H1 (cell line): ENCODE results near the gene PDE5A. TPM values are rescaled to one million over a fixed set of nuclear protein-coding genes. Genes with fewer than 3 reads are reported as not detected.

Experiments used
- CTCF ChIA-PET: fragments of 300-600 bp; sonication (Branson Sonifier 250); formaldehyde crosslinking; loops from one replicate; lab custom pipeline; 2021; ENCODE audit not compliant: partially characterized antibody; lab: Charles Lee
- POLR2A ChIA-PET: fragments of 300-600 bp; sonication (Branson Sonifier 250); formaldehyde crosslinking; loops from one replicate; lab custom pipeline; 2021; ENCODE audit warnings: inconsistent platforms; ENCODE audit not compliant: partially characterized antibody; lab: Charles Lee
- DNase-seq, 2 experiments: peaks; one replicate each; pipeline versions ENCODE4 v3.0.0 to v3.0.0-alpha.2; 2010 to 2022; ENCODE audit warnings: low spot score in 2 of 2, low read depth in 1 of 2, mixed read lengths in 1 of 2
- FAIRE-seq: peaks from 2 replicates; lab custom pipeline; 2011; peaks lifted over from hg19 to GRCh38; lab: Jason Lieb, UNC
- H2AFZ ChIP-seq: 2 replicates; pipeline ENCODE4 v1.8.1; 2012; ENCODE audit warnings: low read length, inconsistent platforms
- H2AK5ac ChIP-seq: 2 replicates; pipeline ENCODE4 v1.6.1; 2013; ENCODE audit warnings: low read depth, low read length
- H2BK120ac ChIP-seq: replicated peaks from 2 replicates; pipeline ENCODE3; 2013; ENCODE audit warnings: low read depth, low read length, inconsistent platforms
- H2BK12ac ChIP-seq: 2 replicates; pipeline ENCODE4 v1.6.1; 2013; ENCODE audit warnings: low read depth, low read length
- H2BK15ac ChIP-seq: 2 replicates; pipeline ENCODE4 v1.6.1; 2013; ENCODE audit warnings: low read length
- H2BK20ac ChIP-seq: 2 replicates; pipeline ENCODE4 v1.6.1; 2013; ENCODE audit warnings: low read length
- H2BK5ac ChIP-seq: 2 replicates; pipeline ENCODE4 v1.6.1; 2013; ENCODE audit warnings: low read depth, low read length
- H3K14ac ChIP-seq: 2 replicates; pipeline ENCODE4 v1.6.1; 2013; ENCODE audit warnings: inconsistent platforms; ENCODE audit not compliant: insufficient read length
- H3K18ac ChIP-seq: 2 replicates; pipeline ENCODE4 v1.6.1; 2013; ENCODE audit warnings: low read length; ENCODE audit errors: extremely low read depth
- H3K23ac ChIP-seq: 2 replicates; pipeline ENCODE4 v1.6.1; 2013; ENCODE audit warnings: inconsistent platforms; ENCODE audit not compliant: insufficient read length
- H3K23me2 ChIP-seq: 2 replicates; pipeline ENCODE4 v1.6.1; 2013; ENCODE audit warnings: low read depth, low read length
- H3K27ac ChIP-seq: 2 replicates; pipeline ENCODE4 v1.6.1; 2011; ENCODE audit warnings: low read depth, low read length, inconsistent platforms
- H3K27me3 ChIP-seq, 4 experiments: replicated peaks in 1 of 4; 1 replicate in 1 of 4; 2 replicates in 3 of 4; pipeline versions ENCODE4 v1.6.1 to v1.8.1; 2011 to 2013; ENCODE audit warnings: low read length in 3 of 4, mild to moderate bottlenecking in 3 of 4, inconsistent platforms in 2 of 4, mixed read lengths in 2 of 4, moderate library complexity in 1 of 4; ENCODE audit not compliant: control insufficient read depth in 3 of 4, insufficient read depth in 3 of 4; ENCODE audit errors: extremely low read depth in 1 of 4
- H3K36me3 ChIP-seq, 4 experiments: 2 replicates each; pipeline versions ENCODE4 v1.6.1 to v1.8.1; 2011 to 2013; ENCODE audit warnings: mild to moderate bottlenecking in 4 of 4, low read length in 3 of 4, moderate library complexity in 2 of 4, control low read depth in 1 of 4, inconsistent platforms in 1 of 4; ENCODE audit not compliant: insufficient read depth in 4 of 4, control insufficient read depth in 2 of 4
- H3K4ac ChIP-seq: replicated peaks from 2 replicates; pipeline ENCODE3; 2013; ENCODE audit warnings: low read length, low read depth, mixed read lengths, inconsistent platforms; ENCODE audit not compliant: insufficient read length
- H3K4me1 ChIP-seq, 4 experiments: replicated peaks in 1 of 4; 1 replicate in 1 of 4; 2 replicates in 3 of 4; pipeline versions ENCODE4 v1.6.1 to v1.8.1; 2011 to 2013; ENCODE audit warnings: low read length in 3 of 4, inconsistent platforms in 2 of 4, mixed read lengths in 1 of 4; ENCODE audit not compliant: insufficient read depth in 4 of 4, control insufficient read depth in 3 of 4
- H3K4me2 ChIP-seq, 2 experiments: 2 replicates each; pipeline versions ENCODE4 v1.6.1 to v1.8.1; 2011 to 2013; ENCODE audit warnings: low read depth in 2 of 2, low read length in 2 of 2, control low read depth in 1 of 2, inconsistent platforms in 1 of 2, mild to moderate bottlenecking in 1 of 2; ENCODE audit not compliant: insufficient read depth in 1 of 2
- H3K4me3 ChIP-seq, 4 experiments: fragments of 200-600, 300-600 bp in 1 of 4; sonication (generic), shearing (Covaris generic), sonication (Bioruptor Twin) in 1 of 4; 2 replicates each; pipeline versions ENCODE4 v1.5.1 to v1.8.1; 2011 to 2016; ENCODE audit warnings: low read length in 4 of 4, low read depth in 3 of 4, control low read depth in 2 of 4, inconsistent platforms in 2 of 4, mild to moderate bottlenecking in 2 of 4, mixed read lengths in 1 of 4, moderate library complexity in 1 of 4; ENCODE audit not compliant: insufficient read depth in 2 of 4; ENCODE audit errors: extremely low read depth in 1 of 4
- H3K56ac ChIP-seq: replicated peaks from 2 replicates; pipeline ENCODE3; 2013; ENCODE audit warnings: low read depth, mild to moderate bottlenecking, mixed read lengths, low read length, inconsistent platforms; ENCODE audit not compliant: insufficient read length
- H3K79me1 ChIP-seq: 2 replicates; pipeline ENCODE4 v1.6.1; 2013; ENCODE audit warnings: low read depth, low read length, control low read depth
- H3K79me2 ChIP-seq, 2 experiments: 2 replicates each; pipeline versions ENCODE4 v1.6.1 to v1.8.1; 2012 to 2013; ENCODE audit warnings: low read length in 2 of 2, mild to moderate bottlenecking in 2 of 2, inconsistent platforms in 1 of 2; ENCODE audit not compliant: insufficient read depth in 2 of 2, control insufficient read depth in 1 of 2
- H3K9ac ChIP-seq, 4 experiments: replicated peaks in 1 of 4; 1 replicate in 1 of 4; 2 replicates in 3 of 4; pipeline versions ENCODE4 v1.6.1 to v1.8.1; 2011 to 2013; ENCODE audit warnings: low read depth in 3 of 4, low read length in 3 of 4, control low read depth in 2 of 4, mild to moderate bottlenecking in 2 of 4, moderate library complexity in 2 of 4, inconsistent platforms in 1 of 4; ENCODE audit errors: extremely low read depth in 1 of 4
- H3K9me3 ChIP-seq, 2 experiments: 2 replicates each; pipeline versions ENCODE4 v1.6.1 to v1.8.1; 2012 to 2013; ENCODE audit warnings: mild to moderate bottlenecking in 2 of 2, moderate library complexity in 2 of 2, control low read depth in 1 of 2, inconsistent platforms in 1 of 2, low read depth in 1 of 2, low read length in 1 of 2, mixed read lengths in 1 of 2; ENCODE audit not compliant: insufficient read depth in 2 of 2
- H4K20me1 ChIP-seq, 2 experiments: replicated peaks in 1 of 2; 2 replicates each; pipeline versions ENCODE3 to v1.8.1; 2011 to 2013; ENCODE audit warnings: inconsistent platforms in 2 of 2, low read length in 2 of 2, mild to moderate bottlenecking in 1 of 2; ENCODE audit not compliant: insufficient read depth in 2 of 2, control insufficient read depth in 1 of 2
- H4K5ac ChIP-seq: 2 replicates; pipeline ENCODE4 v1.6.1; 2013; ENCODE audit warnings: low read length, low read depth, mixed read lengths, inconsistent platforms; ENCODE audit not compliant: insufficient read length
- H4K8ac ChIP-seq: 2 replicates; pipeline ENCODE4 v1.8.0; 2013; ENCODE audit warnings: mild to moderate bottlenecking, moderate library complexity, low read length, inconsistent platforms; ENCODE audit not compliant: insufficient read depth; ENCODE audit errors: extremely low read depth
- H4K91ac ChIP-seq: replicated peaks from 2 replicates; pipeline ENCODE3; 2013; ENCODE audit warnings: low read length, mixed read lengths, inconsistent platforms; ENCODE audit not compliant: insufficient read length
- ATF2 ChIP-seq: IDR thresholded peaks from 2 replicates; pipeline ENCODE4 v1.6.1; 2012; ENCODE audit warnings: low read length, inconsistent platforms
- CREB1 ChIP-seq: IDR thresholded peaks from 2 replicates; pipeline ENCODE4 v1.6.1; 2012; ENCODE audit warnings: inconsistent platforms
- E2F6 ChIP-seq: IDR thresholded peaks from 2 replicates; pipeline ENCODE4 v1.6.1; 2012; ENCODE audit warnings: inconsistent platforms
- EZH2 ChIP-seq: fragments of 200-600 bp; sonication (generic); IDR thresholded peaks from 2 replicates; pipeline ENCODE4 v1.7.1; 2012; ENCODE audit warnings: low read depth, mild to moderate bottlenecking, moderate library complexity, low read length, inconsistent platforms; ENCODE audit not compliant: severe bottlenecking
- NANOG ChIP-seq: IDR thresholded peaks from 2 replicates; pipeline ENCODE4 v1.6.1; 2011; ENCODE audit warnings: low read length, low read depth, mild to moderate bottlenecking, inconsistent platforms; ENCODE audit not compliant: insufficient read depth, poor library complexity, severe bottlenecking
- SUZ12 ChIP-seq: fragments of 200-600 bp; sonication (generic); IDR thresholded peaks from 2 replicates; pipeline ENCODE4 v1.6.1; 2012; ENCODE audit warnings: mild to moderate bottlenecking, inconsistent platforms, low read length, moderate library complexity, mixed read lengths
- USF2 ChIP-seq: IDR thresholded peaks from 2 replicates; pipeline ENCODE4 v1.6.1; 2011; ENCODE audit warnings: low read length, improper control_type of control experiment
- WGBS, 2 experiments: shearing (Covaris generic) in 1 of 2; methylation state at CpG; one replicate each; pipeline versions ENCODE4 v1.1.6 to v1.1.7; 2013 to 2015; ENCODE audit warnings: low lambda C conversion rate in 2 of 2, mixed read lengths in 2 of 2, inconsistent platforms in 1 of 2, low coverage in 1 of 2, missing lambda C conversion rate in 1 of 2; ENCODE audit not compliant: insufficient replicate concordance in 2 of 2, insufficient coverage in 1 of 2, insufficient read length in 1 of 2; ENCODE audit errors: extremely low coverage in 1 of 2, missing lambda C conversion rate in 1 of 2; 5-methylcytosine and 5-hydroxymethylcytosine counted together
- polyA plus RNA-seq, 7 experiments: library from polyadenylated mRNA; depleted of rRNA in 3 of 7; stranded (reverse) in 5 of 7; unstranded in 2 of 7; fragments of >200 nt in 5 of 7; fragments of 200-250 nt in 2 of 7; gene quantifications; 1 replicate in 5 of 7; 2 replicates in 1 of 7; 4 replicates in 1 of 7; pipeline versions ENCODE4 v1.2.1 to v1.2.3, GENCODE V29; 2011 to 2013; ENCODE audit warnings: missing spikeins in 2 of 7, mixed read lengths in 2 of 7
- total RNA-seq: library from RNA; stranded (reverse); fragmentation: NEBNext Ultra II Directional; extraction: Animal tissue kit (Norgen Biotek cat#: 25700); gene quantifications from 2 replicates; pipeline ENCODE4 v1.2.1, GENCODE V29; 2021

PDE5A gene
- total and polyA plus RNA-seq, 2 of the 8 experiments (the other 6 are each of a cell fraction or from before 2014, with no cell fraction given): 5.6 to 32.4 TPM

- Histone ChIP-seq H3K14ac (no peak overlapping the region), H3K9me3 (no peaks in the 10 kb centered on the region), H3K9ac (no peak overlapping the region), H3K23ac (no peak overlapping the region), H3K79me2 (no peaks in the 10 kb centered on the region), H3K27ac (no peak overlapping the region), H3K79me1 (no peaks in the 10 kb centered on the region), H3K23me2 (no peaks in the 10 kb centered on the region; the same call in 1 of the 2 replicates), H3K36me3 (peaks cover 0 to 10% (median 6%) of the 10 kb centered on the region in 4 experiments; a peak in 5 of 8 replicates), H2AK5ac (no peak overlapping the region), H4K20me1 (no peaks in the 10 kb centered on the region), H3K4me3 (no peak overlapping the region), H3K56ac (no peak overlapping the region), H2BK12ac (no peak overlapping the region), H2BK15ac (no peak overlapping the region), H3K18ac (no peak overlapping the region), H3K27me3 (no peaks in the 10 kb centered on the region), H3K4ac (no peak overlapping the region), H4K91ac (no peak overlapping the region), H4K8ac (no peak overlapping the region), H2BK20ac (no peak overlapping the region), H3K4me1 (no peaks in the 10 kb centered on the region), H2BK5ac (no peak overlapping the region), H2AFZ (no peak overlapping the region), H3K4me2 (no peak overlapping the region), H4K5ac (no peak overlapping the region), H2BK120ac (no peak overlapping the region)
- ChIA-PET CTCF (no interaction called here), POLR2A (no interaction called here)
- DNase-seq (no peak), FAIRE-seq (no peak)
- 94% methylated on average over 4 of the region's 4 CpGs; no CpG with 5 or more reads in 1 of the 2 experiments for WGBS, 2 experiments
- TF ChIP-seq ATF2 (no peak), USF2 (no peak), E2F6 (no peak), EZH2 (no peak), NANOG (no peak), CREB1 (no peak), SUZ12 (no peak)
These were observed 84.8 kb downstream of the PDE5A start for GRCh38 chr4:119543779-119544178.
